ENCODE results near the gene RIC1. TPM values are rescaled to one million over a fixed set of nuclear protein-coding genes. Genes with fewer than 3 reads are reported as not detected.
A peak's percentile ranks its signal among the peaks of the same experiment; 100 is the strongest.
"Not testable (repeated sequence)": the region's sequence is repeated elsewhere in the genome, so short reads cannot be mapped to it uniquely, and the experiment has no call there.

Gene RIC1
- 16.3 and 16.6 TPM in 2 replicates for polyA plus RNA-seq (2013)

GRCh38 chr9:5628530-5629311, at the start of gene RIC1:
Gene RIC1 (plus strand): TSS chr9:5629107. CDS start chr9:5629310, 203 bp downstream.
- Histone ChIP-seq H3K14ac (ENCODE audit: low read length) (peak within 1 kb of the TSS; percentile 56), H3K9me3 (ENCODE audit: insufficient read depth, low read depth, low read length) (no peaks in the 10 kb centered on the region), H3K27me3 (ENCODE audit: insufficient read depth, low read length) (no peaks in the 10 kb centered on the region), H2AK5ac (ENCODE audit: low read length) (peak within 1 kb of the TSS; percentile 33), H4K12ac (ENCODE audit: low read depth, low read length) (peak within 1 kb of the TSS; percentile 71), H3K27ac (ENCODE audit: low read depth, low read length) (peak within 1 kb of the TSS; percentile 92), H3K79me1 (ENCODE audit: low read length) (peaks cover 12% of the 10 kb centered on the region), H4K8ac (ENCODE audit: low read depth, low read length) (peak within 1 kb of the TSS; percentile 68), H4K91ac (ENCODE audit: low read depth, low read length) (peak within 1 kb of the TSS; percentile 83), H2BK5ac (ENCODE audit: low read depth, low read length, poor library complexity) (peak within 1 kb of the TSS; percentile 80), H3K4me3 (ENCODE audit: low read depth, low read length) (peak within 1 kb of the TSS; percentile 96), H3K4me2 (ENCODE audit: low read length) (peak within 1 kb of the TSS; percentile 100), H3K4ac (ENCODE audit: low read depth, low read length) (peak within 1 kb of the TSS; percentile 30), H2BK12ac (ENCODE audit: low read length) (no peak within 1 kb of the TSS), H3K9ac (ENCODE audit: low read length) (peak within 1 kb of the TSS; percentile 91), H3K79me2 (ENCODE audit: control insufficient read depth, insufficient read depth, low read length, poor library complexity) (peaks cover 14% of the 10 kb centered on the region), H2BK120ac (ENCODE audit: insufficient read depth, low read length, poor library complexity) (peak within 1 kb of the TSS; percentile 78), H3K36me3 (ENCODE audit: control insufficient read depth in 1 of 2, insufficient read depth in 2 of 2, low read length in 2 of 2) (no peaks in the 10 kb centered on the region), H3K18ac (ENCODE audit: low read length) (peak within 1 kb of the TSS; percentile 39), H3K23ac (ENCODE audit: low read length) (no peak within 1 kb of the TSS), H2AFZ (ENCODE audit: insufficient read depth, low read length, poor library complexity) (peak within 1 kb of the TSS; percentile 55), H3K4me1 (ENCODE audit: control insufficient read depth in 1 of 2, insufficient read depth in 2 of 2, low read length in 2 of 2) (peaks cover 0 to 2% of the 10 kb centered on the region in 2 experiments)
- WGBS (ENCODE audit: extremely low coverage, insufficient coverage, insufficient read length): no CpG with 5 or more reads among the region's 84 CpGs
- DNase-seq: peak; percentile 88 to 90

GRCh38 chr9:5579881-5580280, 49.0 kb upstream of the RIC1 start:
- Histone ChIP-seq H3K4me1 (ENCODE audit: control insufficient read depth in 1 of 2, insufficient read depth in 2 of 2, low read length in 2 of 2) (no peaks in the 10 kb centered on the region), H3K4ac (ENCODE audit: low read depth, low read length) (no peak overlapping the region), H3K18ac (ENCODE audit: low read length) (no peak overlapping the region), H4K91ac (ENCODE audit: low read depth, low read length) (no peak overlapping the region), H2BK12ac (ENCODE audit: low read length) (no peak overlapping the region), H2BK120ac (ENCODE audit: insufficient read depth, low read length, poor library complexity) (no peak overlapping the region), H3K79me1 (ENCODE audit: low read length) (no peaks in the 10 kb centered on the region), H4K8ac (ENCODE audit: low read depth, low read length) (no peak overlapping the region), H3K27ac (ENCODE audit: low read depth, low read length) (no peak overlapping the region), H3K9me3 (ENCODE audit: insufficient read depth, low read depth, low read length) (no peaks in the 10 kb centered on the region), H3K36me3 (ENCODE audit: control insufficient read depth in 1 of 2, insufficient read depth in 2 of 2, low read length in 2 of 2) (no peaks in the 10 kb centered on the region), H3K14ac (ENCODE audit: low read length) (no peak overlapping the region), H3K4me2 (ENCODE audit: low read length) (no peak overlapping the region), H2BK5ac (ENCODE audit: low read depth, low read length, poor library complexity) (no peak overlapping the region), H3K9ac (ENCODE audit: low read length) (no peak overlapping the region), H3K79me2 (ENCODE audit: control insufficient read depth, insufficient read depth, low read length, poor library complexity) (no peaks in the 10 kb centered on the region), H2AFZ (ENCODE audit: insufficient read depth, low read length, poor library complexity) (no peak overlapping the region), H4K12ac (ENCODE audit: low read depth, low read length) (no peak overlapping the region), H3K23ac (ENCODE audit: low read length) (no peak overlapping the region), H3K4me3 (ENCODE audit: low read depth, low read length) (no peak overlapping the region), H2AK5ac (ENCODE audit: low read length) (no peak overlapping the region), H3K27me3 (ENCODE audit: insufficient read depth, low read length) (no peaks in the 10 kb centered on the region)
- DNase-seq: no peak
- no CpG with 5 or more reads among the region's 1 CpG for WGBS (ENCODE audit: extremely low coverage, insufficient coverage, insufficient read length)

- Histone ChIP-seq H2AK5ac (ENCODE audit: low read length) (no peak overlapping the region), H3K4me1 (ENCODE audit: control insufficient read depth in 1 of 2, insufficient read depth in 2 of 2, low read length in 2 of 2) (no peaks in the 10 kb centered on the region), H3K27me3 (ENCODE audit: insufficient read depth, low read length) (no peaks in the 10 kb centered on the region)
Measured at GRCh38 chr9:5580650-5581049, 48.3 kb upstream of the RIC1 start.

GRCh38 chr9:5581706-5582105, 47.2 kb upstream of the RIC1 start:
- not testable (repeated sequence) for DNase-seq; H2BK5ac ChIP-seq (ENCODE audit: low read depth, low read length, poor library complexity); H3K27ac ChIP-seq (ENCODE audit: low read depth, low read length); H3K36me3 ChIP-seq (ENCODE audit: control insufficient read depth in 1 of 2, insufficient read depth in 2 of 2, low read length in 2 of 2); H2BK12ac ChIP-seq (ENCODE audit: low read length); H4K91ac ChIP-seq (ENCODE audit: low read depth, low read length); H3K9ac ChIP-seq (ENCODE audit: low read length); H4K12ac ChIP-seq (ENCODE audit: low read depth, low read length); H3K4me1 ChIP-seq (ENCODE audit: control insufficient read depth in 1 of 2, insufficient read depth in 2 of 2, low read length in 2 of 2); H3K18ac ChIP-seq (ENCODE audit: low read length); H3K14ac ChIP-seq (ENCODE audit: low read length); H3K27me3 ChIP-seq (ENCODE audit: insufficient read depth, low read length); H3K23ac ChIP-seq (ENCODE audit: low read length); H3K4me3 ChIP-seq (ENCODE audit: low read depth, low read length); H3K79me2 ChIP-seq (ENCODE audit: control insufficient read depth, insufficient read depth, low read length, poor library complexity); H4K8ac ChIP-seq (ENCODE audit: low read depth, low read length); H3K4me2 ChIP-seq (ENCODE audit: low read length); H2AFZ ChIP-seq (ENCODE audit: insufficient read depth, low read length, poor library complexity); H3K79me1 ChIP-seq (ENCODE audit: low read length); H2BK120ac ChIP-seq (ENCODE audit: insufficient read depth, low read length, poor library complexity); H3K9me3 ChIP-seq (ENCODE audit: insufficient read depth, low read depth, low read length); H2AK5ac ChIP-seq (ENCODE audit: low read length); H3K4ac ChIP-seq (ENCODE audit: low read depth, low read length)
- no CpG with 5 or more reads among the region's 2 CpGs for WGBS (ENCODE audit: extremely low coverage, insufficient coverage, insufficient read length)

More at GRCh38 chr9:5580650-5581049, 48.3 kb upstream of the RIC1 start:
- H3K4me3 ChIP-seq (ENCODE audit: low read depth, low read length): no peak overlapping the region
- no peak overlapping the region for H3K23ac ChIP-seq (ENCODE audit: low read length)
- no peak overlapping the region for H2BK12ac ChIP-seq (ENCODE audit: low read length)
- WGBS (ENCODE audit: extremely low coverage, insufficient coverage, insufficient read length): no CpG with 5 or more reads among the region's 3 CpGs
- DNase-seq: no peak
- H4K8ac ChIP-seq (ENCODE audit: low read depth, low read length): no peak overlapping the region
- H2AFZ ChIP-seq (ENCODE audit: insufficient read depth, low read length, poor library complexity): no peak overlapping the region
- no peak overlapping the region for H4K91ac ChIP-seq (ENCODE audit: low read depth, low read length)
- H2BK120ac ChIP-seq (ENCODE audit: insufficient read depth, low read length, poor library complexity): no peak overlapping the region
- H3K9ac ChIP-seq (ENCODE audit: low read length): no peak overlapping the region
- no peak overlapping the region for H4K12ac ChIP-seq (ENCODE audit: low read depth, low read length)
- no peak overlapping the region for H3K18ac ChIP-seq (ENCODE audit: low read length)
- no peaks in the 10 kb centered on the region for H3K79me2 ChIP-seq (ENCODE audit: control insufficient read depth, insufficient read depth, low read length, poor library complexity)
- H3K27ac ChIP-seq (ENCODE audit: low read depth, low read length): no peak overlapping the region
- H3K79me1 ChIP-seq (ENCODE audit: low read length): no peaks in the 10 kb centered on the region
- no peak overlapping the region for H2BK5ac ChIP-seq (ENCODE audit: low read depth, low read length, poor library complexity)
- no peaks in the 10 kb centered on the region for H3K36me3 ChIP-seq (ENCODE audit: control insufficient read depth in 1 of 2, insufficient read depth in 2 of 2, low read length in 2 of 2)
- no peaks in the 10 kb centered on the region for H3K9me3 ChIP-seq (ENCODE audit: insufficient read depth, low read depth, low read length)
- no peak overlapping the region for H3K4me2 ChIP-seq (ENCODE audit: low read length)
- H3K14ac ChIP-seq (ENCODE audit: low read length): no peak overlapping the region
- no peak overlapping the region for H3K4ac ChIP-seq (ENCODE audit: low read depth, low read length)
